HPDE6-E6E7 (cell line): ENCODE results near the gene HMHB1.

Source experiments
- DNase-seq: peaks from one replicate; pipeline ENCODE4 v3.0.0; 2011; ENCODE audit warnings: missing footprints; ENCODE audit errors: extremely low spot score

Gene HMHB1

GRCh38 chr5:143812085-143812705 lies at the start of gene HMHB1:
Gene HMHB1, plus strand, starts transcription at chr5:143812161.
- no peak for DNase-seq

- DNase-seq: no peak
Measured at GRCh38 chr5:143762636-143763220, 49.2 kb upstream of the HMHB1 start.

- no peak for DNase-seq
Measured at GRCh38 chr5:143767162-143767561, 44.8 kb upstream of the HMHB1 start.

GRCh38 chr5:143769026-143769786 lies 42.8 kb upstream of the HMHB1 start:
- DNase-seq: no peak

GRCh38 chr5:143770450-143770849 lies 41.5 kb upstream of the HMHB1 start:
- no peak for DNase-seq

GRCh38 chr5:143771189-143771588 lies 40.8 kb upstream of the HMHB1 start:
- no peak for DNase-seq

GRCh38 chr5:143771602-143772001 lies 40.4 kb upstream of the HMHB1 start:
- no peak for DNase-seq

- no peak for DNase-seq
Measured at GRCh38 chr5:143772621-143773020, 39.3 kb upstream of the HMHB1 start.

- no peak for DNase-seq
Measured at GRCh38 chr5:143775258-143775657, 36.7 kb upstream of the HMHB1 start.

GRCh38 chr5:143776951-143777350 lies 35.0 kb upstream of the HMHB1 start:
- DNase-seq: no peak

GRCh38 chr5:143779506-143779905 lies 32.5 kb upstream of the HMHB1 start:
- no peak for DNase-seq

GRCh38 chr5:143781993-143782520 lies 29.9 kb upstream of the HMHB1 start:
- no peak for DNase-seq

- no peak for DNase-seq
Measured at GRCh38 chr5:143782588-143783386, 29.2 kb upstream of the HMHB1 start.

GRCh38 chr5:143788401-143788800 lies 23.6 kb upstream of the HMHB1 start:
- no peak for DNase-seq

- no peak for DNase-seq
Measured at GRCh38 chr5:143790457-143791112, 21.4 kb upstream of the HMHB1 start.

GRCh38 chr5:143791848-143792731 lies 19.9 kb upstream of the HMHB1 start:
- no peak for DNase-seq

GRCh38 chr5:143793249-143793648 lies 18.7 kb upstream of the HMHB1 start:
- DNase-seq: no peak

- DNase-seq: no peak
Measured at GRCh38 chr5:143796125-143796524, 15.8 kb upstream of the HMHB1 start.

GRCh38 chr5:143796753-143797152 lies 15.2 kb upstream of the HMHB1 start:
- no peak for DNase-seq

GRCh38 chr5:143800715-143801114 lies 11.2 kb upstream of the HMHB1 start:
- DNase-seq: no peak
